Astrocyte of the cerebellum (primary cell): Measurements from ENCODE around the gene CDKL1.
"Not testable (repeated sequence)": the region's sequence is repeated elsewhere in the genome, so short reads cannot be mapped to it uniquely, and the experiment has no call there.

Experiments
- DNase-seq: peaks from one replicate; pipeline ENCODE4 v3.0.0-alpha.2; 2011; ENCODE audit warnings: low read depth
- H3K4me3 ChIP-seq: 2 replicates; pipeline ENCODE4 v1.5.1; 2011; ENCODE audit warnings: mild to moderate bottlenecking, low read depth, low read length, moderate library complexity
- CTCF ChIP-seq: IDR thresholded peaks from 2 replicates; pipeline ENCODE4 v1.5.1; 2012; ENCODE audit warnings: low read length, low read depth, moderate library complexity, mild to moderate bottlenecking; ENCODE audit errors: missing control alignments
- in situ Hi-C: cut with HindIII; loops from 2 replicates; pipeline ENCODE4 v1.10.0; 2017; ENCODE audit warnings: low sequenced_read_pairs

Gene CDKL1

DNA sequence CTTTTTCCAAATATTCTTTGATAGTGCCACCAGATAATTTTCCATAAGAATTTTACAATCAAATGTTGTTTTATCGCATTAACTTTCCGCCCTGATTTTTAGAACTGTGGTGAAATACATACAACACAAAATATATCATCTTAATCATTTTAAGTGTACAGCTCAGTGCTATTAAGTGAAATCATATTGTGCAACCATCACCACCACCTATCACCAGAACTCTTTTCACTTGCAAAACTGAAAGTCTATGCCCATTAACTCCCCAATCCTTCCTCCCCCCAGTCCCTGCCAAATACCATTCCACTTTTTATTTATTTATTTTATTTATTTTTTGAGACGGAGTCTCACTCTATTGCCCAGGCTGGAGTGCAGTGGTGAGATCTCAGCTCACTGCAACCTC, 36.6 kb downstream of the CDKL1 start:
- no peak overlapping the region for H3K4me3 ChIP-seq
- TF ChIP-seq CTCF: no peak
- in situ Hi-C loops: no loop called here
- DNase-seq: no peak

DNA sequence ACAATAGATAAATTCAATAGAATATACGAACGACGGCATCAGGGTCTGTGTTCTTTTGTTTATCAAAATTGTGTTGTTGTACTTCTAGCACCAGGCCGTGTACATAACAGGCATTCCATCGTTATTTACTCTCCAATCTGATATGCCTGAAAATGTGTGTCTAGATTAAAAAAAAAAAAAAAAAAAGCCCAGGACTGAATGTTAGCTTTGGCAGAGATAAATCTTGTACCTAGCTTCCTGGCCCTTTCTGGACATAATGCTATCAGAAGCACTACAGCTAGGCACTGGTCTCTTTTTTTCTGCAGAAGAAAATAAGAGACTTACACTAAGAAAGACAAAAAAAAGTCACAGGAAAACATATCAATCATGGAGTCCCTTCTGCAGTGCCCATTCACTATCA, 37.0 kb downstream of the CDKL1 start:
- TF ChIP-seq CTCF: no peak
- H3K4me3 ChIP-seq: no peak overlapping the region
- DNase-seq: no peak
- in situ Hi-C loops: no loop called here

DNA sequence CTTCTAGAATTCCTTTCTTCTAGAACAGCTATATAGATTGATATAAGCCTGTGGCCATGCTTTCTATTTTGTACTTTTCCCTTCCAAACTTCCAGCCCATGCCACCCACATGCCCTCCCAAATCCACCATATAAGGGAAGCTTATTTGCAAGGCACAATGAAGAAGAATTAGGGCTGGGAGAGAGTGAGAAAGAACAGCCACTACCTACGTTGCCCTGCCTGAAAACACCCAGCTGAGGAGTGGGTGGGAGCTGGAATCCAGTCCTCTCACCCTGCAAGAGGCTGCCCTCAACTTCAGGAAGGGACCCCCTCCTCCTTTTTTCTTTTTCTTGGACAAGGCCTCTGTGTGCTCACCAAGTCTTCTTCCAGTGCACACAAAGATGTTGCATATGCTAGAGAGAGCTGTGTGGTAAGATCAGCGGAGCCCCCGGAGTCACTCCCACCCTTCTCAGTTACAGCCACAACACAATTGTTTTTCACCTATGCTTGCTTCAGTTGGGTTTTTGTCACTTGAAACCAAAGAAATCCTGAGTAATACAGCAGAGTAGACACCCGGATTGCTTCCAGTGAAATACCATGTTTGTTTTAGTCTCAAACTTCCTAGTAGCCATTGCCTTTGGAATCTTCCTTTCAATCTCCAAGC, 38.8 kb downstream of the CDKL1 start:
- H3K4me3 ChIP-seq: no peak overlapping the region
- no peak for DNase-seq
- in situ Hi-C loops: no loop called here
- TF ChIP-seq CTCF: no peak

DNA sequence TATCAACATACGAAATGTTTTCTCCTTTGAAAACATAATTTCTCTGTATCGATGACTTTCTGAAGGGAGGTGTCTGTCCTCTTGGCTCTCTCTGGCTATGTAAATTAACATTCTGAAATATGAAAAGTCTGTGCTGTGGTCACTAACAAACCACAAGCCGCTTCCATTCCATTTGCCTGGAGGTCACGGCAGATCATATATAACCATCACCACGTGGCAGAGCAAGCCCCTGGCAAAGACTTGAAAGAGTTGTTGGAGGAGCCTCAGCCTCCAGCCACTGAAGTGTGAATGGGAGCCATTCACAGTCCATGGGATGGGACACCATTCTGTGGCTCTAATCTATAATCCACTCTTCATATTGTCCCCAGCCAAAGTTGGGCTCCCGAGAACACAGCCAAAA, 39.6 kb downstream of the CDKL1 start:
- DNase-seq: no peak
- TF ChIP-seq CTCF: no peak

DNA sequence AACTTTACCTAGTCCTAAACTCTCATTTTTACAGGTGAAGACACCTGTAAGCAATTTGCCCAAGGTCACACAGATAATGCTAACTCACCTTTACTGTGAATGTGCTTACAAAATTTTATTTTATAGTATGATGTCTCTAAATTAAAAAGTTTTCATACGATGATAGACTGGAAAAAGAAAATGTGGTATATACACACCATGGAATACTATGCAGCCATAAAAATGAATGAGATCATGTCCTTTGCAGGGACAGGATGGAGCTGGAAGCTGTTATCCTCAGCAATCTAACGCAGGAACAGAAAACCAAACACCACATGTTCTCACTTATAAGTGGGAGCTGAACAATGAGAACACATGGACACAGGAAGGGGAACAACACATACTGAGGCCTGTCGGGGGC, 40.4 kb downstream of the CDKL1 start:
- DNase-seq, in situ Hi-C loops, H3K4me3 ChIP-seq: not testable (repeated sequence)

More for the DNA sequence above, 39.6 kb downstream of the CDKL1 start:
- in situ Hi-C loops: no loop called here
- H3K4me3 ChIP-seq: no peak overlapping the region

DNA sequence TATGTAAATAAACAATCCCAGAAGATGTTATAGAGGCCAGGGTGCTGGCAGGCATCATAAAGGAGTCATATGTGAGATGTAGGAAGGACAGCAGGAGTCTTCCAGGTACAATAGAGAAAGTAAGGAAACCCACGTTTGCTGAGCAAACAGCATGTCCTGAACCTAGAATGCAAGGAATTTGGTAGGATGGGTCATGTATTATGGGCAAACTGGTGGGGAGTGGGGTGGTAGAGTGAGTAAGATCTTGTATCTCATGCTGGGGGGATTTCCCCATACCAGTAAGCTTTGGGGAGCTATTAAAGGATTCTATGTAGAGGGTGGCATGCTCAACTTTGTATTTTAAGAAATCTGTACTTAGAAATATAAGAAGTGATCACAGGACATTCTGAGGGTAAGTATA, 41.0 kb downstream of the CDKL1 start:
- in situ Hi-C loops: no loop called here
- no peak for DNase-seq
- no peak for TF ChIP-seq CTCF
- no peak overlapping the region for H3K4me3 ChIP-seq

GRCh38 chr14:50354527-50354926, 42.2 kb downstream of the CDKL1 start:
- no peak for TF ChIP-seq CTCF
- in situ Hi-C loops: no loop called here
- no peak for DNase-seq
- H3K4me3 ChIP-seq: no peak overlapping the region
